RWPE1 (cell line): ENCODE results near the gene HOMER2.

ENCODE experiments used
- CTCF ChIA-PET: fragments of 350-600 bp; sonication (Branson Sonifier 250); formaldehyde crosslinking; extraction: SDS; loops from one replicate; lab custom pipeline; 2021; lab: Yijun Ruan, JAX
- POLR2A ChIA-PET: fragments of 400-600 bp; formaldehyde crosslinking; extraction: SDS; loops from one replicate; lab custom pipeline; 2020; ENCODE audit warnings: antibody characterized with exemption; ENCODE audit not compliant: low non-redundant PET; lab: Yijun Ruan, JAX
- DNase-seq: peaks from one replicate; pipeline ENCODE4 v3.0.0; 2012; ENCODE audit warnings: low spot score
- H3K27ac ChIP-seq: fragments of 450-650 bp; 2 replicates; pipeline ENCODE4 v1.5.1; 2017
- CTCF ChIP-seq: fragments of 450-650 bp; conservative IDR thresholded peaks from 2 replicates; pipeline ENCODE4 v1.5.1; 2017; ENCODE audit warnings: low read depth, mild to moderate bottlenecking

Gene HOMER2

DNA sequence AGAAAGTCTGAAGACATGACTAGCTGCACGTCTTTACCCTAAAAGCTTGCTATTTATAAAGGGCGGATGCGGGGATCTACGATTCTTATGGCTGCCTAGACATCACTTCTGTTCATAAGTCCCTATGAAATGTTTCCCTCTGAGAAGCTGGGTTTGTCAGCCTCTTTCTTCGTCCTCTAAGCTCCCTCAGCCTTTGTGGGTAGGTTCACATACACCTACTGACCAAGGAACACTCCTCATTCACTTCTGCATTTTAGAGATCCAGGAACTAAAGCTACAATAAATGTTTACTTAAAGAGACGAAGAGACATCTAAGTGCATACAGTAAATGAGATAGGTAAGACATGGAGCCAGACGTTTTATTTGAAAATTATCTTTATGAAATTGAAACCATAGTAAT, 16.8 kb upstream of the HOMER2 start:
- no peak for DNase-seq
- POLR2A ChIA-PET = no interaction called here
- CTCF ChIA-PET = interaction anchor here (0.5 kb wide), 1 partner anchor 372 kb away, joined by 3 read pairs; no protein-coding TSS in a partner anchor

DNA sequence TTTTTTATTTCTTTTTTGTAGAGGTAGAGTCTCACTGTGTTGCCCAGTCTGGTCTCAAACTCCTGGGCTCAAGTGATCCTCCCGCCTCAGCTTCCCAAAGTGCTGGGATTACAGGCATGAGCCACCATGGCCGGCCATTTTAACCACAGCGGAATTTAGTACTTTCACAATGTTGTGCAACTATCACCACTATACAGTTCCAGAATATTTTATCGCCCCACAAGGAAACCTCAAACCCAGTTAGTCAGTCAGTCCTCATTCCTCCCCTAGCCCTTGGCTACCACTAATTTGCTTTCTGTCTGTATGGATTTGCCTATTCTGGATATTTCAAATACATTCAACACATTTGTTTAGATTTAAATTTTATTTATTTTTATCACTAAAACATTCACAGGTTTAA, 15.5 kb upstream of the HOMER2 start:
- DNase-seq = no peak
- no peak overlapping the region for H3K27ac ChIP-seq
- no peak for TF ChIP-seq CTCF
- POLR2A ChIA-PET = no interaction called here
- CTCF ChIA-PET = no interaction called here

More for the DNA sequence above, 16.8 kb upstream of the HOMER2 start:
- H3K27ac ChIP-seq = no peak overlapping the region
- TF ChIP-seq CTCF = no peak

DNA sequence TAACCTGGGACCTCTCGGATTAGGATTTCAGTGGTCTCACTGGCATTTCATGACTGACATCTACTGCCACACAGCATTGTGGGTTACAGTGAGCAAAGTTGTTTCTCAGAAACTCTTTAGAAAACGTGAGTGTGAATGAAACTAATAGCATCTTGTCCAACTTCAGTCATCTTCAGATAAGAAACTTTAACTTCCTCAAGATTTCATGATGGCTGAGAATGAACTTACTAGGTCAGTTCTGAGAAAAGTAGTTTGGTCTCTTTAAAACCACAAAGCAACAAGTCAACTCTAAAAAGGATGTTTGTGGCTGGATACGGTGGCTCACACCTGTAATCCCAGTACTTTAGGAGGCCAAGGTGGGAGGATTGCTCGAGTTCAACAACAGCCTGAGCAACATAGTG, 14.2 kb upstream of the HOMER2 start:
- TF ChIP-seq CTCF = no peak
- POLR2A ChIA-PET = no interaction called here
- no peak for DNase-seq
- no peak overlapping the region for H3K27ac ChIP-seq
- CTCF ChIA-PET = interaction anchor here (0.7 kb wide), 1 partner anchor 45 kb away, joined by 3 read pairs; no protein-coding TSS in a partner anchor

- DNase-seq = no peak
- no peak for TF ChIP-seq CTCF
- ChIA-PET CTCF (no interaction called here), POLR2A (no interaction called here)
- no peak overlapping the region for H3K27ac ChIP-seq
Observed at GRCh38 chr15:82964890-82965289, 12.4 kb upstream of the HOMER2 start.

GRCh38 chr15:82963471-82964341, 11.2 kb upstream of the HOMER2 start:
- no peak overlapping the region for H3K27ac ChIP-seq
- ChIA-PET POLR2A (no interaction called here), CTCF (interaction anchor here (0.6 to 0.7 kb wide), 3 partner anchors 7 to 42 kb away, joined by 3 to 4 read pairs (median 3); no protein-coding TSS in a partner anchor)
- no peak for DNase-seq
- no peak for TF ChIP-seq CTCF

- no peak for DNase-seq
- TF ChIP-seq CTCF = no peak
- H3K27ac ChIP-seq = no peak overlapping the region
- ChIA-PET POLR2A (interaction anchor here (0.6 kb wide), 1 partner anchor 11 kb away, joined by 3 read pairs; no protein-coding TSS in a partner anchor), CTCF (no interaction called here)
Observed at GRCh38 chr15:82960766-82961165, 8.2 kb upstream of the HOMER2 start.
